Peyer's patch (tissue), 4 donors: Measurements from ENCODE around the gene APOOL. TPM values are rescaled to one million over a fixed set of nuclear protein-coding genes. Genes with fewer than 3 reads are reported as not detected.
"Not testable (repeated sequence)": the region's sequence is repeated elsewhere in the genome, so short reads cannot be mapped to it uniquely, and the experiment has no call there.

Experiments used
- DNase-seq, 3 donors: peaks; one replicate each; pipeline ENCODE4 v3.0.0-alpha.2; 2017 to 2019
- H3K27ac ChIP-seq, 4 donors: fragments of 200-600 bp; sonication (generic); one replicate each; pipeline ENCODE4 v1.5.1; 2016 to 2019
- H3K27me3 ChIP-seq, 2 donors: fragments of 200-600 bp; sonication (generic); one replicate each; pipeline ENCODE4 v1.5.1; 2019
- H3K36me3 ChIP-seq, 3 donors: fragments of 200-600 bp; sonication (generic); one replicate each; pipeline ENCODE4 v1.5.1; 2016 to 2019
- H3K4me1 ChIP-seq, 4 donors: fragments of 200-600 bp; sonication (generic); one replicate each; pipeline ENCODE4 v1.5.1; 2016 to 2019
- H3K4me3 ChIP-seq, 4 donors: fragments of 200-600 bp; sonication (generic); 1 replicate in 3 of 4; 2 replicates in 1 of 4; pipeline ENCODE4 v1.5.1; 2016 to 2019; ENCODE audit warnings: mild to moderate bottlenecking in 1 of 4
- H3K9me3 ChIP-seq, 4 donors: fragments of 200-600 bp; sonication (generic); one replicate each; pipeline ENCODE4 v1.5.1; 2016 to 2019; ENCODE audit warnings: mild to moderate bottlenecking in 1 of 4
- CTCF ChIP-seq, 6 experiments: fragments of 450-650 bp in 4 of 6; fragments of 200-600 bp in 2 of 6; sonication (generic) in 1 of 6; IDR thresholded peaks; one replicate each; pipeline ENCODE4 v1.5.1; 2017 to 2019; ENCODE audit warnings: antibody characterized with exemption in 6 of 6, mild to moderate bottlenecking in 3 of 6, moderate library complexity in 1 of 6
- POLR2A ChIP-seq, 2 donors: fragments of 450-650 bp; IDR thresholded peaks; one replicate each; pipeline ENCODE4 v1.5.1; 2017; ENCODE audit warnings: antibody characterized with exemption in 2 of 2, mild to moderate bottlenecking in 2 of 2, moderate library complexity in 2 of 2
- total RNA-seq, 4 donors: library from RNA; depleted of rRNA; stranded (reverse); fragments of >200 nt; gene quantifications; one replicate each; pipeline ENCODE4 v1.1.0, GENCODE V29; 2016

The APOOL gene
- total RNA-seq, 4 donors from 2014 or later = 8.7 to 9.6 (median 9.0) TPM

DNA sequence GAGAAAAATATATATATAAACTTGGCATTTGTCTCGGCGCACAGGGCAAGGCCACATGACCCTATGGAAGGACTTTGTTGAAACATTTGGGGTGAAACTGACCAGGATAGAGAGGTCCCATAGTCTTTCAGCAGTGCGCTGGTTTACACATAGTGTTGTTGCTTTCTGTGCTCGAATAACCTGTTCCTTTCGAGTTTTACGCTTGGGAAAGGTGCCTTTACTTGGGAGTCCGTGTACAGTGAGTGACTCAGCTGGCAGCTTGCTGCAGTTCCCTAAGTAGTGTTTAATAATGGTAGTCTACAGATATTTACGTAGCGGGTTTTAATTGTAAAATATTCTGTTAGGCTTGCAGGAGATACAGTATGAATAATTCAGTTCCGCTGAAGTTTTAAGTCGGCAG lies 578 bp downstream of the APOOL start:
- Histone ChIP-seq H3K4me3 (peak overlapping the region; percentile 49 to 66 (median 57)), H3K27ac (peak overlapping the region in 2 of 4 donors; percentile 49 to 56), H3K4me1 (no peaks in the 10 kb centered on the region), H3K36me3 (no peaks in the 10 kb centered on the region), H3K27me3 (no peaks in the 10 kb centered on the region), H3K9me3 (no peaks in the 10 kb centered on the region)
- TF ChIP-seq CTCF (IDR thresholded peaks at IDR 0.05) (no peak), POLR2A (IDR thresholded peaks at IDR 0.05) (no peak)
- DNase-seq = no peak

DNA sequence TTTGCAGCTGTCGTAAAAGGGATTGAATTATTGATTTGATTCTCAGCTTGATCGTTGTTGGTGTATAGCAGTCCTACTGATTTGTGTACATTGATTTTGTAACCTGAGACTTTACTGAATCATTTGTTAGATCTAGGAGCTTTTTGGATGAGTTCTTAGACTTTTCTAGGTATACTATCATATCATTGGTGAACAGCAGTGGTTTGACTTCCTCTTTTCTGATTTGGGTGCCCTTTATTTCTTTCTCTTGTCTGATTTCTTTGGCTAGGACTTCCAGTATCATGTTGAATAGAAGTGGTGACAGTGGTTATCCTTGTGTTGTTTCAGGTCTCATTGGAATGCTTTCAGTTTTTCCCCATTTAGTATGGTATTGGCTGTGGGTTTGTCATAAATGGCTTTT lies 8.4 kb downstream of the APOOL start:
- Histone ChIP-seq H3K9me3 (no peaks in the 10 kb centered on the region), H3K36me3 (no peaks in the 10 kb centered on the region)

DNA sequence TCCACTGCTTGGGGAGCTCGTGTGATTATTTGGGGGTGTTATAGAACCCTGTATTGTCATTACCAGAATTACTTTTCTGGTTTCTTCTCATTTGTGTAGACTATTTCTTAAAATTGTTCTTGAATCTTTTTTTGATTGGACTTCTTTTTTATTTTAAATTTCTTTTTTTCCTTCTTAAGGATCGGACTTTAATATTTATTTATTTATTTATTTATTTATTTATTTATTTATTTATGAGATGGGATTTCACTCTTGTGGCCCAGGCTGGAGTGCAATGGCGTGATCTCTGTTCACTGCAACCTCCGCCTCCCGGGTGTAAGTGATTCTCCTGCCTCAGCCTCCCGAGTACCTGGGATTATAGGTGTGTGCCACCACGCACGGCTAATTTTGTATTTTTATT lies 11.7 kb downstream of the APOOL start:
- H3K9me3 ChIP-seq, H3K27me3 ChIP-seq, H3K4me1 ChIP-seq, H3K36me3 ChIP-seq, DNase-seq, H3K4me3 ChIP-seq, H3K27ac ChIP-seq: not testable (repeated sequence)

More for the DNA sequence above, 8.4 kb downstream of the APOOL start:
- Histone ChIP-seq H3K4me1 (no peaks in the 10 kb centered on the region), H3K4me3 (no peak overlapping the region), H3K27me3 (no peaks in the 10 kb centered on the region), H3K27ac (no peak overlapping the region)
- DNase-seq = no peak
- no peak for TF ChIP-seq POLR2A (IDR thresholded peaks at IDR 0.05)
- no peak for TF ChIP-seq CTCF (IDR thresholded peaks at IDR 0.05)

GRCh38 chrX:85017721-85018120 lies 14.0 kb downstream of the APOOL start:
- Histone ChIP-seq H3K4me1 (no peaks in the 10 kb centered on the region), H3K27me3 (no peaks in the 10 kb centered on the region), H3K36me3 (no peaks in the 10 kb centered on the region), H3K4me3 (no peak overlapping the region), H3K27ac (no peak overlapping the region), H3K9me3 (no peaks in the 10 kb centered on the region)
- DNase-seq = no peak
- TF ChIP-seq CTCF (IDR thresholded peaks at IDR 0.05) (no peak), POLR2A (IDR thresholded peaks at IDR 0.05) (no peak)

DNA sequence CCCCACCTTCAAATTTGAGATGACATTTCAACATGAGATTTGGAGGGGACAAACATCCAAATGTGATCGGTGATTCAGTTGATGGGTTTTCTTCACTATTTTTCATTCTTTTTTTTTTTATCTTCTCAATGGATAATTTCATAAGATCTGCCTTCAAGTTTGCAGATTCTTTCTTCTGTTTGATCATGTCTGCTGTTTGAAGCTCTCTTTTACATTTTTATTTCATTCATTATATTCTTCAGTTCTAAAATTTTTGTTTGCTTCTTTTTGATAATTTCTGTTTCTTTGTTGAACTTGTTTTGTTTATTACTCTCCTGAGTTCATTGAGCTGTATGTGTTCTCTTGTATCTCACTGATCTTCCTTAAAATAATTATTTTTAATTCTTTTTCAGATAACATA lies 14.8 kb downstream of the APOOL start:
- Histone ChIP-seq H3K36me3 (no peaks in the 10 kb centered on the region), H3K4me3 (no peak overlapping the region), H3K9me3 (no peaks in the 10 kb centered on the region), H3K27me3 (no peaks in the 10 kb centered on the region), H3K27ac (no peak overlapping the region), H3K4me1 (no peaks in the 10 kb centered on the region)
- TF ChIP-seq CTCF (IDR thresholded peaks at IDR 0.05) = no peak
- TF ChIP-seq POLR2A (IDR thresholded peaks at IDR 0.05) = no peak
- DNase-seq = no peak

DNA sequence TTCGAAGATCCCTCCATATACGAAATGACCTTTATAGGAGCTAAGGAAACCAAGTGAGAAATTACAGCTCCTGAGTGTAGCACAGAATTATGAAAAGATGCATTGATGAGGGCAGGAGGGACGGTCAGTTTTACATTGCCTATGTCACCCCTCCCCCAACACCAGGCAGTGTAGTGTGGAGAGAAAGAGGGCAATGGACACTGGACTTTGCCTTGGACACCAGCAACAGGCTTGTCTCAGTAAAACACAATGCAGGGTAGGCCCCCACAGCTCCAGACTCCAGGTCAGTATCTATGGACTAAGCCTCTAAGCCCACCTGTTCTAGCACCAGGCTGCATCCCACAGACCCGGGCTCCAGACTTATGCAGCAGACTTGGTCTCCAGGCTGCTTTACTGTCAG lies 16.5 kb downstream of the APOOL start:
- TF ChIP-seq POLR2A (IDR thresholded peaks at IDR 0.05) (no peak), CTCF (IDR thresholded peaks at IDR 0.05) (no peak)
- H3K4me3 ChIP-seq = no peak overlapping the region
- no peaks in the 10 kb centered on the region for H3K9me3 ChIP-seq
- DNase-seq = no peak
- no peaks in the 10 kb centered on the region for H3K27me3 ChIP-seq
- H3K4me1 ChIP-seq = no peaks in the 10 kb centered on the region
- no peaks in the 10 kb centered on the region for H3K36me3 ChIP-seq
- no peak overlapping the region for H3K27ac ChIP-seq
